Measurements from ENCODE around the gene MTX3. TPM values are rescaled to one million over a fixed set of nuclear protein-coding genes. Genes with fewer than 3 reads are reported as not detected.

Gene MTX3
- polyA plus RNA-seq, 1 donor, result 18.6 TPM

GRCh38 chr5:79984363-79984762 lies 6.7 kb downstream of the MTX3 start:
- no peak overlapping the region for H3K27ac ChIP-seq (ENCODE audit: low read length)
- H3K36me3 ChIP-seq (ENCODE audit: control insufficient read depth, insufficient read depth, low read length), result peaks cover 52% of the 10 kb centered on the region
- H3K9me3 ChIP-seq (ENCODE audit: control insufficient read depth, low read depth, low read length), result no peaks in the 10 kb centered on the region
- no peak for DNase-seq
- no peak overlapping the region for H3K4me3 ChIP-seq (ENCODE audit: low read length)
- no peaks in the 10 kb centered on the region for H3K27me3 ChIP-seq (ENCODE audit: control insufficient read depth, insufficient read depth, low read length)
- no peaks in the 10 kb centered on the region for H3K4me1 ChIP-seq (ENCODE audit: control insufficient read depth, insufficient read depth, low read length)

- Histone ChIP-seq H3K27ac (ENCODE audit: low read length) (no peak overlapping the region), H3K9me3 (ENCODE audit: control insufficient read depth, low read depth, low read length) (no peaks in the 10 kb centered on the region), H3K27me3 (ENCODE audit: control insufficient read depth, insufficient read depth, low read length) (no peaks in the 10 kb centered on the region), H3K4me1 (ENCODE audit: control insufficient read depth, insufficient read depth, low read length) (no peaks in the 10 kb centered on the region), H3K4me3 (ENCODE audit: low read length) (no peak overlapping the region), H3K36me3 (ENCODE audit: control insufficient read depth, insufficient read depth, low read length) (peaks cover 55% of the 10 kb centered on the region)
- WGBS (ENCODE audit: insufficient coverage, low lambda C conversion rate), result 80% methylated on average over 1 of the region's 7 CpGs
- no peak for DNase-seq
These were observed 7.4 kb downstream of the MTX3 start for GRCh38 chr5:79983618-79984017.

GRCh38 chr5:79982136-79982535 lies 8.9 kb downstream of the MTX3 start:
- no CpG with 5 or more reads among the region's 1 CpG for WGBS (ENCODE audit: insufficient coverage, low lambda C conversion rate)
- Histone ChIP-seq H3K9me3 (ENCODE audit: control insufficient read depth, low read depth, low read length) (no peaks in the 10 kb centered on the region), H3K27me3 (ENCODE audit: control insufficient read depth, insufficient read depth, low read length) (no peaks in the 10 kb centered on the region), H3K4me3 (ENCODE audit: low read length) (no peak overlapping the region), H3K4me1 (ENCODE audit: control insufficient read depth, insufficient read depth, low read length) (no peaks in the 10 kb centered on the region), H3K36me3 (ENCODE audit: control insufficient read depth, insufficient read depth, low read length) (peaks cover 58% of the 10 kb centered on the region), H3K27ac (ENCODE audit: low read length) (no peak overlapping the region)
- DNase-seq, result no peak

- Histone ChIP-seq H3K27me3 (ENCODE audit: control insufficient read depth, insufficient read depth, low read length) (no peaks in the 10 kb centered on the region), H3K4me3 (ENCODE audit: low read length) (no peak overlapping the region), H3K27ac (ENCODE audit: low read length) (no peak overlapping the region), H3K9me3 (ENCODE audit: control insufficient read depth, low read depth, low read length) (no peaks in the 10 kb centered on the region), H3K4me1 (ENCODE audit: control insufficient read depth, insufficient read depth, low read length) (no peaks in the 10 kb centered on the region), H3K36me3 (ENCODE audit: control insufficient read depth, insufficient read depth, low read length) (peaks cover 29% of the 10 kb centered on the region)
- no peak for DNase-seq
- WGBS (ENCODE audit: insufficient coverage, low lambda C conversion rate), result 100% methylated on average over 3 of the region's 7 CpGs
These were observed 14.1 kb downstream of the MTX3 start for GRCh38 chr5:79976759-79977515.

GRCh38 chr5:79975422-79975821 lies 15.6 kb downstream of the MTX3 start:
- no peak overlapping the region for H3K4me3 ChIP-seq (ENCODE audit: low read length)
- H3K9me3 ChIP-seq (ENCODE audit: control insufficient read depth, low read depth, low read length), result no peaks in the 10 kb centered on the region
- peaks cover 20% of the 10 kb centered on the region for H3K36me3 ChIP-seq (ENCODE audit: control insufficient read depth, insufficient read depth, low read length)
- no peak for DNase-seq
- H3K27ac ChIP-seq (ENCODE audit: low read length), result no peak overlapping the region
- WGBS (ENCODE audit: insufficient coverage, low lambda C conversion rate), result 100% methylated on average over 1 of the region's 5 CpGs
- peaks cover 2% of the 10 kb centered on the region for H3K27me3 ChIP-seq (ENCODE audit: control insufficient read depth, insufficient read depth, low read length)
- no peaks in the 10 kb centered on the region for H3K4me1 ChIP-seq (ENCODE audit: control insufficient read depth, insufficient read depth, low read length)

- WGBS (ENCODE audit: insufficient coverage, low lambda C conversion rate), result no CpG with 5 or more reads among the region's 2 CpGs
- H3K27ac ChIP-seq (ENCODE audit: low read length), result no peak overlapping the region
- peaks cover 20% of the 10 kb centered on the region for H3K36me3 ChIP-seq (ENCODE audit: control insufficient read depth, insufficient read depth, low read length)
- no peak overlapping the region for H3K4me3 ChIP-seq (ENCODE audit: low read length)
- DNase-seq, result no peak
- H3K27me3 ChIP-seq (ENCODE audit: control insufficient read depth, insufficient read depth, low read length), result peaks cover 2% of the 10 kb centered on the region
- H3K9me3 ChIP-seq (ENCODE audit: control insufficient read depth, low read depth, low read length), result no peaks in the 10 kb centered on the region
- H3K4me1 ChIP-seq (ENCODE audit: control insufficient read depth, insufficient read depth, low read length), result no peaks in the 10 kb centered on the region
These were observed 16.2 kb downstream of the MTX3 start for GRCh38 chr5:79974886-79975285.

- peaks cover 7% of the 10 kb centered on the region for H3K27me3 ChIP-seq (ENCODE audit: control insufficient read depth, insufficient read depth, low read length)
- H3K9me3 ChIP-seq (ENCODE audit: control insufficient read depth, low read depth, low read length), result no peaks in the 10 kb centered on the region
These were observed 17.1 kb downstream of the MTX3 start for GRCh38 chr5:79973996-79974395.

GRCh38 chr5:79973511-79973910 lies 17.6 kb downstream of the MTX3 start:
- H3K27ac ChIP-seq (ENCODE audit: low read length), result no peak overlapping the region
- no peaks in the 10 kb centered on the region for H3K4me1 ChIP-seq (ENCODE audit: control insufficient read depth, insufficient read depth, low read length)
- H3K9me3 ChIP-seq (ENCODE audit: control insufficient read depth, low read depth, low read length), result no peaks in the 10 kb centered on the region
- H3K4me3 ChIP-seq (ENCODE audit: low read length), result no peak overlapping the region
- no CpG with 5 or more reads among the region's 3 CpGs for WGBS (ENCODE audit: insufficient coverage, low lambda C conversion rate)
- DNase-seq, result no peak
- H3K36me3 ChIP-seq (ENCODE audit: control insufficient read depth, insufficient read depth, low read length), result peaks cover 16% of the 10 kb centered on the region
- H3K27me3 ChIP-seq (ENCODE audit: control insufficient read depth, insufficient read depth, low read length), result peaks cover 10% of the 10 kb centered on the region

More at GRCh38 chr5:79973996-79974395, 17.1 kb downstream of the MTX3 start:
- Histone ChIP-seq H3K27ac (ENCODE audit: low read length) (no peak overlapping the region), H3K4me3 (ENCODE audit: low read length) (no peak overlapping the region), H3K36me3 (ENCODE audit: control insufficient read depth, insufficient read depth, low read length) (peaks cover 20% of the 10 kb centered on the region), H3K4me1 (ENCODE audit: control insufficient read depth, insufficient read depth, low read length) (no peaks in the 10 kb centered on the region)
- no CpG with 5 or more reads among the region's 3 CpGs for WGBS (ENCODE audit: insufficient coverage, low lambda C conversion rate)
- DNase-seq, result no peak

GRCh38 chr5:79971156-79971555 lies 19.9 kb downstream of the MTX3 start:
- Histone ChIP-seq H3K4me3 (ENCODE audit: low read length) (no peak overlapping the region), H3K36me3 (ENCODE audit: control insufficient read depth, insufficient read depth, low read length) (peaks cover 2% of the 10 kb centered on the region), H3K27me3 (ENCODE audit: control insufficient read depth, insufficient read depth, low read length) (peaks cover 15% of the 10 kb centered on the region), H3K9me3 (ENCODE audit: control insufficient read depth, low read depth, low read length) (no peaks in the 10 kb centered on the region), H3K4me1 (ENCODE audit: control insufficient read depth, insufficient read depth, low read length) (no peaks in the 10 kb centered on the region), H3K27ac (ENCODE audit: low read length) (no peak overlapping the region)
- WGBS (ENCODE audit: insufficient coverage, low lambda C conversion rate), result 93% methylated on average over 4 of the region's 4 CpGs
- DNase-seq, result no peak

- DNase-seq, result no peak
- WGBS (ENCODE audit: insufficient coverage, low lambda C conversion rate), result 100% methylated on average over 5 of the region's 5 CpGs
- Histone ChIP-seq H3K27ac (ENCODE audit: low read length) (no peak overlapping the region), H3K9me3 (ENCODE audit: control insufficient read depth, low read depth, low read length) (no peaks in the 10 kb centered on the region), H3K4me1 (ENCODE audit: control insufficient read depth, insufficient read depth, low read length) (no peaks in the 10 kb centered on the region), H3K36me3 (ENCODE audit: control insufficient read depth, insufficient read depth, low read length) (no peaks in the 10 kb centered on the region), H3K4me3 (ENCODE audit: low read length) (no peak overlapping the region), H3K27me3 (ENCODE audit: control insufficient read depth, insufficient read depth, low read length) (peaks cover 15% of the 10 kb centered on the region)
These were observed 24.6 kb downstream of the MTX3 start for GRCh38 chr5:79966448-79966847.

GRCh38 chr5:79964136-79964535 lies 26.9 kb downstream of the MTX3 start:
- DNase-seq, result no peak
- 76% methylated on average over 6 of the region's 7 CpGs for WGBS (ENCODE audit: insufficient coverage, low lambda C conversion rate)
- H3K27ac ChIP-seq (ENCODE audit: low read length), result no peak overlapping the region
- H3K9me3 ChIP-seq (ENCODE audit: control insufficient read depth, low read depth, low read length), result no peaks in the 10 kb centered on the region
- no peaks in the 10 kb centered on the region for H3K4me1 ChIP-seq (ENCODE audit: control insufficient read depth, insufficient read depth, low read length)
- H3K27me3 ChIP-seq (ENCODE audit: control insufficient read depth, insufficient read depth, low read length), result peaks cover 8% of the 10 kb centered on the region
- H3K36me3 ChIP-seq (ENCODE audit: control insufficient read depth, insufficient read depth, low read length), result no peaks in the 10 kb centered on the region
- no peak overlapping the region for H3K4me3 ChIP-seq (ENCODE audit: low read length)
